OCI-LY7 (cell line): ENCODE results near the gene CCDC124. TPM values are rescaled to one million over a fixed set of nuclear protein-coding genes. Genes with fewer than 3 reads are reported as not detected.

ENCODE experiments used
- BruUV-seq: library from RNA; stranded (reverse); fragments of 400-500 nt; replicated peaks from 2 replicates; lab custom pipeline; 2021; lab: Mats Ljungman, UMichigan
- CTCF ChIA-PET: fragments of 300-600 bp; sonication (Branson Sonifier 250); formaldehyde crosslinking; loops from one replicate; lab custom pipeline; 2022; ENCODE audit warnings: antibody characterized with exemption; ENCODE audit not compliant: unreplicated experiment; lab: Charles Lee
- POLR2A ChIA-PET: fragments of 300-600 bp; sonication (Branson Sonifier 250); formaldehyde crosslinking; loops from one replicate; lab custom pipeline; 2022; ENCODE audit warnings: antibody characterized with exemption; lab: Charles Lee
- DNase-seq: peaks from one replicate; pipeline ENCODE4 v3.0.0-alpha.2; 2015; ENCODE audit warnings: low spot score
- H2AFZ ChIP-seq: fragments of 200-600 bp; sonication (generic), shearing (Covaris generic); 2 replicates; pipeline ENCODE4 v1.6.1; 2014; ENCODE audit warnings: mild to moderate bottlenecking, antibody characterized with exemption, low read length, moderate library complexity
- H3K27ac ChIP-seq: fragments of 200-600 bp; sonication (generic); 2 replicates; pipeline ENCODE4 v1.5.1; 2014; ENCODE audit warnings: mixed run types, low read depth, mild to moderate bottlenecking, moderate library complexity, low read length, inconsistent platforms; ENCODE audit not compliant: poor library complexity, severe bottlenecking
- H3K36me3 ChIP-seq: fragments of 200-600 bp; sonication (generic); 2 replicates; pipeline ENCODE4 v1.6.1; 2014; ENCODE audit warnings: mild to moderate bottlenecking, antibody characterized with exemption, low read length, moderate library complexity, mixed read lengths; ENCODE audit not compliant: insufficient read depth
- H3K4me1 ChIP-seq: fragments of 200-600 bp; sonication (generic); 2 replicates; pipeline ENCODE4 v1.5.1; 2014; ENCODE audit warnings: mild to moderate bottlenecking, low read length; ENCODE audit not compliant: insufficient read depth, poor library complexity, severe bottlenecking
- H3K4me2 ChIP-seq: fragments of 200-600 bp; sonication (generic); 2 replicates; pipeline ENCODE4 v1.6.1; 2014; ENCODE audit warnings: mild to moderate bottlenecking, low read length
- H3K4me3 ChIP-seq: fragments of 200-600 bp; sonication (generic); 2 replicates; pipeline ENCODE4 v1.5.1; 2014; ENCODE audit warnings: mild to moderate bottlenecking, low read depth, low read length; ENCODE audit not compliant: poor library complexity, severe bottlenecking
- H3K79me2 ChIP-seq: fragments of 200-600 bp; sonication (generic); 2 replicates; pipeline ENCODE4 v1.6.1; 2016; ENCODE audit warnings: low read depth, mild to moderate bottlenecking, low read length, moderate library complexity, mixed read lengths; ENCODE audit not compliant: insufficient read depth
- H3K9me2 ChIP-seq: fragments of 200-600 bp; sonication (generic); 2 replicates; pipeline ENCODE4 v1.6.1; 2016; ENCODE audit warnings: mild to moderate bottlenecking, low read length, mixed read lengths; ENCODE audit not compliant: insufficient read depth
- H3K9me3 ChIP-seq: fragments of 200-600 bp; sonication (generic); 2 replicates; pipeline ENCODE4 v1.6.1; 2014; ENCODE audit warnings: mild to moderate bottlenecking, mixed run types, low read length, mixed read lengths
- H4K20me1 ChIP-seq: fragments of 200-600 bp; sonication (generic); 2 replicates; pipeline ENCODE4 v1.6.1; 2014; ENCODE audit warnings: mild to moderate bottlenecking, antibody characterized with exemption, low read length, moderate library complexity, mixed read lengths; ENCODE audit not compliant: insufficient read depth
- EZH2phosphoT487 ChIP-seq: fragments of 200-600 bp; sonication (generic); IDR thresholded peaks from 2 replicates; pipeline ENCODE4 v1.6.1; 2018; ENCODE audit warnings: low read depth, borderline replicate concordance, mild to moderate bottlenecking, mixed run types, antibody characterized with exemption, low read length, moderate library complexity, mixed read lengths
- intact Hi-C: fragments of 100-400 bp; cut with micrococcal nuclease; formaldehyde crosslinking; loops from one replicate; pipeline ENCODE4 v1.10.0; 2022; ENCODE audit not compliant: unreplicated experiment
- small RNA-seq: library from RNA; depleted of rRNA; stranded (forward); fragments of <200 nt; gene quantifications from one replicate; pipeline ENCODE3, GENCODE V24; 2014
- total RNA-seq, 2 experiments: library from RNA; depleted of rRNA in 1 of 2; stranded (reverse); fragments of >200 nt in 1 of 2; shearing (Covaris generic) in 1 of 2; gene quantifications; 2 replicates each; pipeline ENCODE4 v1.2.3, GENCODE V29; 2014 to 2022
- TF ChIP-seq, protein P1 (sequence below): fragments of 200-600 bp; sonication (generic); conservative IDR thresholded peaks from 2 replicates; pipeline ENCODE4 v1.5.1; 2014; ENCODE audit warnings: mild to moderate bottlenecking, antibody characterized with exemption, low read length, moderate library complexity, mixed read lengths

CCDC124 gene
- total RNA-seq, 2 experiments from 2014 or later = 57.5 to 106 TPM

DNA sequence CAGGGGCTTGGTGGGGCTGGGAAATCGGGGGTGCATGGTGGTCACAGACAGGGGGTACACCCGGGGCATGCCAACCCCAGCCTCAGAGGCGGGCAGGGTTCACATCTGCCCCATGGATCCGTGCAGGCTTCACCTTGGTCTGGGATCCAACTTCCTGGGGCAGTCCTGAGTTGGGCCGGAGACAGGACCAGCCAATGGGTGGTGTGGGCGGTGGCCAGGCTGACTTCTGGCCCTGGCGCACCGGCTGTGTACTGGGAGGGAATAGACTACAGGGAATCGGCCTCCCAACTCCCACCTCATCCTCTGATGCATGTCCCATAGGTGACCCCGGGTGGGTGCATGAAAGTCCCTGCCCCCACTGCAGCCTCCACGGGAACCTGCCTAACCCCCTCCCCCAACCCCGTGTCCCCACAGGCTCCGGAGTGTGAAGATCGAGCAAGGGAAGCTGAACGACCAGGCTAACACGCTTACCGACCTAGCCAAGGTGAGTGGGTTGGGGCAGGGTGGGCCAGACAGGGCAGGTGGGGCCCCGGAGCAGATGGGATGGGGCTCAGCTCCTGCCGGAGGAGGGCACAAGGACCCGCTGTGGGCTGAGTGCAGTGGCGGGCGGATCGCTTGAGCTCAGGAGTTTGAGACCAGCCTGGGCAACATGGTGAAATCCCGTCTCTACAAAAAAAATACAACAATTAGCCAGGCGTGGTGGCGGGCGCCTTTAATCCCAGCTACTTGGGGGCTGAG is 60.4 kb downstream of the CCDC124 start:
- Histone ChIP-seq H4K20me1 (no peaks in the 10 kb centered on the region), H3K4me2 (no peak overlapping the region), H3K9me3 (no peaks in the 10 kb centered on the region), H3K9me2 (no peaks in the 10 kb centered on the region), H3K79me2 (no peaks in the 10 kb centered on the region), H3K4me3 (no peak overlapping the region), H3K27ac (no peak overlapping the region), H3K36me3 (no peaks in the 10 kb centered on the region), H2AFZ (no peak overlapping the region), H3K4me1 (peaks cover 12% of the 10 kb centered on the region)
- DNase-seq = no peak
- BruUV-seq = no TSS peak
- CTCF ChIA-PET = no interaction called here
- intact Hi-C loops = no loop called here
- POLR2A ChIA-PET = interaction anchor here (0.6 kb wide), 1 partner anchor 35 kb away, joined by 3 read pairs; no protein-coding TSS in a partner anchor
- TF ChIP-seq EZH2phosphoT487 = no peak
- TF ChIP-seq, protein P1, sequence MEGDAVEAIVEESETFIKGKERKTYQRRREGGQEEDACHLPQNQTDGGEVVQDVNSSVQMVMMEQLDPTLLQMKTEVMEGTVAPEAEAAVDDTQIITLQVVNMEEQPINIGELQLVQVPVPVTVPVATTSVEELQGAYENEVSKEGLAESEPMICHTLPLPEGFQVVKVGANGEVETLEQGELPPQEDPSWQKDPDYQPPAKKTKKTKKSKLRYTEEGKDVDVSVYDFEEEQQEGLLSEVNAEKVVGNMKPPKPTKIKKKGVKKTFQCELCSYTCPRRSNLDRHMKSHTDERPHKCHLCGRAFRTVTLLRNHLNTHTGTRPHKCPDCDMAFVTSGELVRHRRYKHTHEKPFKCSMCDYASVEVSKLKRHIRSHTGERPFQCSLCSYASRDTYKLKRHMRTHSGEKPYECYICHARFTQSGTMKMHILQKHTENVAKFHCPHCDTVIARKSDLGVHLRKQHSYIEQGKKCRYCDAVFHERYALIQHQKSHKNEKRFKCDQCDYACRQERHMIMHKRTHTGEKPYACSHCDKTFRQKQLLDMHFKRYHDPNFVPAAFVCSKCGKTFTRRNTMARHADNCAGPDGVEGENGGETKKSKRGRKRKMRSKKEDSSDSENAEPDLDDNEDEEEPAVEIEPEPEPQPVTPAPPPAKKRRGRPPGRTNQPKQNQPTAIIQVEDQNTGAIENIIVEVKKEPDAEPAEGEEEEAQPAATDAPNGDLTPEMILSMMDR = no peak

Small RNA genes within 50 kb of the gene (small RNA-seq; reads per million reads assigned to genes)
- 0.16 reads per million for gene RNA5SP468

Other genes starting within 250 kb of the CCDC124 start
- gene UNC13A, start 244.7 kb upstream of the CCDC124 start, total RNA-seq (2014; rRNA removed; shearing (Covaris generic)) = 0.80 and 0.92 TPM in 2 replicates
- gene UNC13A, start 244.7 kb upstream of the CCDC124 start, total RNA-seq (2022) = 0.72 and 0.76 TPM in 2 replicates
- 11.5 and 31.6 TPM in 2 replicates for gene MAP1S, start 213.5 kb upstream of the CCDC124 start, total RNA-seq (2014; rRNA removed; shearing (Covaris generic))
- 53.1 and 61.1 TPM in 2 replicates for gene MAP1S, start 213.5 kb upstream of the CCDC124 start, total RNA-seq (2022)
- gene FCHO1, start 181.5 kb upstream of the CCDC124 start, total RNA-seq (2014; rRNA removed; shearing (Covaris generic)) = 80.6 and 85.6 TPM in 2 replicates
- 107 and 115 TPM in 2 replicates for gene FCHO1, start 181.5 kb upstream of the CCDC124 start, total RNA-seq (2022)
- gene B3GNT3, start 137.9 kb upstream of the CCDC124 start, total RNA-seq (2014; rRNA removed; shearing (Covaris generic)) = not detected in 2 replicates
- gene B3GNT3, start 137.9 kb upstream of the CCDC124 start, total RNA-seq (2022) = not detected in 2 replicates
- gene INSL3, start 111.5 kb upstream of the CCDC124 start, total RNA-seq (2014; rRNA removed; shearing (Covaris generic)) = 0.25 TPM in 1 of 2 replicates, not detected in the other
- gene INSL3, start 111.5 kb upstream of the CCDC124 start, total RNA-seq (2022) = 0.38 TPM in 1 of 2 replicates, not detected in the other
- gene JAK3, start 85.0 kb upstream of the CCDC124 start, total RNA-seq (2014; rRNA removed; shearing (Covaris generic)) = 9.4 and 14.0 TPM in 2 replicates
- 24.4 and 25.3 TPM in 2 replicates for gene JAK3, start 85.0 kb upstream of the CCDC124 start, total RNA-seq (2022)
- gene RPL18A, start 73.1 kb upstream of the CCDC124 start, total RNA-seq (2014; rRNA removed; shearing (Covaris generic)) = 2,643 and 3,019 TPM in 2 replicates
- gene RPL18A, start 73.1 kb upstream of the CCDC124 start, total RNA-seq (2022) = 3,145 and 3,253 TPM in 2 replicates
- gene SLC5A5, start 61.1 kb upstream of the CCDC124 start, total RNA-seq (2014; rRNA removed; shearing (Covaris generic)) = 0.03 TPM in 1 of 2 replicates, not detected in the other
- not detected in 2 replicates for gene SLC5A5, start 61.1 kb upstream of the CCDC124 start, total RNA-seq (2022)
- gene KCNN1, start 34.1 kb downstream of the CCDC124 start, total RNA-seq (2014; rRNA removed; shearing (Covaris generic)) = 0.51 and 1.1 TPM in 2 replicates
- gene KCNN1, start 34.1 kb downstream of the CCDC124 start, total RNA-seq (2022) = 0.57 and 0.61 TPM in 2 replicates
- gene ARRDC2, start 75.2 kb downstream of the CCDC124 start, total RNA-seq (2014; rRNA removed; shearing (Covaris generic)) = 27.3 and 30.7 TPM in 2 replicates
- gene ARRDC2, start 75.2 kb downstream of the CCDC124 start, total RNA-seq (2022) = 30.6 and 30.7 TPM in 2 replicates
- gene IL12RB1, start 153.9 kb downstream of the CCDC124 start, total RNA-seq (2014; rRNA removed; shearing (Covaris generic)) = 6.0 and 7.7 TPM in 2 replicates
- gene IL12RB1, start 153.9 kb downstream of the CCDC124 start, total RNA-seq (2022) = 26.0 and 41.7 TPM in 2 replicates
- gene MAST3, start 164.8 kb downstream of the CCDC124 start, total RNA-seq (2014; rRNA removed; shearing (Covaris generic)) = 14.3 and 14.8 TPM in 2 replicates
- 31.0 and 31.4 TPM in 2 replicates for gene MAST3, start 164.8 kb downstream of the CCDC124 start, total RNA-seq (2022)
- gene PIK3R2, start 220.1 kb downstream of the CCDC124 start, total RNA-seq (2014; rRNA removed; shearing (Covaris generic)) = 1.6 and 3.2 TPM in 2 replicates
- 20.5 and 30.0 TPM in 2 replicates for gene PIK3R2, start 220.1 kb downstream of the CCDC124 start, total RNA-seq (2022)
- gene IFI30, start 240.8 kb downstream of the CCDC124 start, total RNA-seq (2014; rRNA removed; shearing (Covaris generic)) = 141 and 195 TPM in 2 replicates
- 117 and 170 TPM in 2 replicates for gene IFI30, start 240.8 kb downstream of the CCDC124 start, total RNA-seq (2022)